ENCODE results near the gene SMC5.

- TF ChIP-seq CTCF (IDR thresholded peaks at IDR 0.05) (no peak), POLR2A (IDR thresholded peaks at IDR 0.05) (no peak)
These were observed 30.7 kb upstream of the SMC5 start for GRCh38 chr9:70228118-70228517.

All from vagina (tissue), 2 donors.